NCI-H1092 treated with DMSO at 0.1 percent for 48 hours (cell line): ENCODE measurements around the gene PRKAA2.
A peak's percentile ranks its signal among the peaks of the same experiment; 100 is the strongest.

Experiments used
- DNase-seq: peaks from one replicate; lab custom pipeline; 2025; lab: John Stamatoyannopoulos, UW

The PRKAA2 gene

DNA sequence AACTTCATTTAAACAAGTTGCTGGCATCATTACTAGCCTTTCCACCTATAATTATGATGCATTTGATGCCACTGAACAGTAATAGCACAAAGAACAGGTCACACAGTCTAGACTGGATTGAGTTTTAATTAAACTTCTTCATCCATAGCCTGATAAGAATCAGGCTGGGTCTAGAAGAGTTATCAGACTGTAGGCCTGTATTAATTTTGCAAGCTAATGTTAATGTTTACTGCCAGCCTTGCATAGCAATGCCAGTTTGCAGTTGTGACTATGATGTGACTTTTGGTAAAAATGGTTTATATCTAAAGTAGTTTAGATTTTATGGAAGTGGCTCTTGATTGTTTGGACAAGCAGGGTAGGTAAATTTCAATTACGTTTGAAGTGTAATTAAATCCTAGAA is 68.0 kb downstream of the PRKAA2 start:
- no peak for DNase-seq

DNA sequence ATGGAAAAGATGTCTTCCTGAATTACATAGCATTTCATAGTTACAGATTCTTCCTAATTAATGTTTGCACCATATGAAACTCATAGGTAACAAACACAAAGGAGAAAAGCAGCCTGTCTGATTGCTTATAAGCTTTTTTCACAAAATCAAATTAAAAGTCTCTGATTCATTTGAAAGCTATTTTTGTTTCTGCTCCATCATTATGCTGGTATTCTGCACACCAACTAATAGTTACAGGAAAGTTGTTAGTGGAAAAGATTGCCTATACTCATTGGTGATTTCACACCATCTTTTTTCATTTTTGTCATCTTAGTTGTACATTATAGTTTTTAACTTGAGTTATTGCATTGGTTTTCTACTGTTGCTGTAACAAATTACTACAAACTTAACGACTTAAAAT is 70.0 kb downstream of the PRKAA2 start:
- no peak for DNase-seq

DNA sequence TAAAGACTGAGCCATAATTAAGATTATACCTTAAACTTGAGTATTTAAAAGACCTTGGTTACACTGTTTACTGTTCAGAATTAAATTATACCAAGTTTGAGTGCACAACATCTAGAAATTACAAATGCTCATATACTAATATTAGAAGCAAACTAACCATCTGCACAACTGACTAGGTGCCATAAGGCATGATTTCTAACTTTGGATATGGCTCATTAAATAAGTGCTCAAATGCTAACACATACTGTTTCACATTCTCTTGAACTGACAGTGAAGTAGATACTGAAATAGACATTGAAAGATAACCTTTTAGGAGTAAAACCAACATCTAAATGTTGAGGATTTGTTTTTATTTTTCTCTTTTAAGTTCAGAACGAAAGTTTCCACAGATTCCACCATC is 74.1 kb downstream of the PRKAA2 start:
- no peak for DNase-seq

DNA sequence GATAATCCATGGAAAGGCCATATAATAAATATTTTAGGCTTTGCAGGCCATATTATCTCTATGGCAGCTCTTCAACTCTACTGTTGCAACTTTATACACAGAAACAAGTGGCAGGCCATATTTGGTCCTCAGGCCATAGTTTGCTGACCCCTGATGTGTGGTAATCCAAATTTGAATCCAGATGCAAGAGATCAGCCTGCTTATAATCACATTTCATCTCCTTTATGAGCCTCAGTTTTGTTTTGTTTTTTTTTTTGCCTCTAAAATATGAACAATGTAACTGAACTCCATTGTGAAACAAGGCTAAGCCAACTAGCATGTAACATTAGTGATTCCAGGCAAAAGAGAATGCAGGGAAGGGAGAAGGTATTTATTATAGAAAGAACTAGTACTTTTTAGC is 81.6 kb downstream of the PRKAA2 start:
- DNase-seq: no peak

DNA sequence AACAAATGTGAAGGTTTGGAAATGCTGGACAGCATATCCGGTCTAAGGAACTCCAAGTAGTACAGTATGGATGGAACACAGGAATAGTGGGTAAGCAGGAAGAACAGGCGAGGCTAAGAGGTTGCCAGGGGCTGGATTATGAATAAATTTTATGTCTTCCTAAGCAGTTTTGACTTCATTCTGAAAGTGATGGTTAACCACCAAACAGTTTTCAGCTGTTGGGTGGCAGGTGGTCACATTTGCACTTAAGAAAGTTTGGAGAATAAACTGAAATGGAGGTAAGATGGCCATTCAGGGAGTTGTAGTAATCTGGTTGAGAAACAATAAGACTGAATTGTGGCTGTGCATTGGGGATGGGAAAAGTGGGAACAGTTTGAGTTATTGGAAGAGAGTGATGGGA is 83.8 kb downstream of the PRKAA2 start:
- DNase-seq: no peak

DNA sequence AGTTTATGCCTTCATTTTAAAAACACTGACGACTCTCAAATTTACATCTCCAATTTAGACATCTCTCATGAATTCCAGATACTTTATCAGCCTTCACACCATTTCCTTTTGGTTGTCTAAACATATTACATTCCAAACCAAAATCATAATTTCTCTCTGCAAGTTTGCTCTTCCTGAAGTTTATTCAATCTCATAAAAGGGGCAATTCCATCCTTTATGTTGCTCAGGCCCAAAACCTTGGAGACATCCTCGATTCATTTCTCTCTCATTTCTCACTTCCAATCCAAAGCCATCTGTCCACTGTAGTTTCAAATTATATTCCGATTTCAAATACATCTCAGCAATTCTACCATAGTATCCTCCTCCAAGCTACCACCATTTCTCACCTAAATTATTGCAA is 100.1 kb downstream of the PRKAA2 start:
- DNase-seq: no peak

DNA sequence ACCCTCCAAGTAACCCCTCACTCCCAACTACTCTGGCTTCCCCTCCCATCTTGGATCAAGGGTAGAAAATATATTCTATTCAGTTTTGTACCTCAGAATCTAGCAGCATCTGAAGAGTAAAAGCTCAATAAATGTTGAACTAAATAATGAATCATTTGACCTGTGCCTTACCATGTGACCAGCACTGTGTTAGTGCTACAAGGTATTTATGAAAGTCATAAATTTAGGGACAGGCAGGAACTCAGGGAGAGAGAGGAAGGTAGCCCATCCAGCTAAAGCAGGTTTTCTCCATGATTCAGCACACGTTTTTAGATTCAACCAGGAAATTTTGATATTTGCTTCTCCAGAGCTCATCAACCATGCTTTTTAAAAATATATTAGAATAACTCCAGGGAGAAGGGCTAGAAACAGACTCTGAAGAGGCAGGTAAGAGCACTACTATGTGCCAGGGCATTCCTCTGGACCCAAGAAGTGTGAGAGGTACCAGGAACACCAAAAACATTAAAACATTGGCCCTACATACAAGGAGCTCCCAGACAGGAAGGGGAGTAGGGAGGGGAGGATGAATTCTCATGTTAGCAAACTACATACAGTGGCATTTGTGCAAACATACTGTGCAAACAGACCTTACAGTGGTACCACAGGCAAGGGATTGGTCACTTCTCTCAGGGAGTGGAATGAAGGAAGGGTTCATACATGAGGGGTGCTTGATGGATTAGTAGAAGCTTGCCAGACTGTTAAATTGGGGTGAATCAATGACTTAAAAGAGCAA is 109.8 kb downstream of the PRKAA2 start:
- no peak for DNase-seq

DNA sequence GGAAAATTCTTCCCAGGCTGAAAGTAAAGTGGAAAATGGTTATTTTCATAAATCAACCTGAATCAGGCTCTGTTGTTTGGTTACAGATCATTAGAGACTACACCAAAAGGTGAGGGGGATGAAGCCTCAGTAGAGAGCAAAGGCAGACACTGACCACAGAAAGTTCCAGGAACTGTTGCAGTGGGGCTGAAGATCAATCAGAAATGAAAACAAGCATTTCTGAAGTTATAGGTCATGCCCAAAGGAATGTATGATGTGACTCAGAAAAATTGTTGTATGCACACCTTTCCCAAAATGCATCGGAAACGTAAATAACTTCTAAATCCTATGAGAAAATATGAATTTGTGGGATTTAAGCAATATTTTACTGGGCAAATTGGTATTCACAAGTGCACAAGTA is 110.8 kb downstream of the PRKAA2 start:
- no peak for DNase-seq

DNA sequence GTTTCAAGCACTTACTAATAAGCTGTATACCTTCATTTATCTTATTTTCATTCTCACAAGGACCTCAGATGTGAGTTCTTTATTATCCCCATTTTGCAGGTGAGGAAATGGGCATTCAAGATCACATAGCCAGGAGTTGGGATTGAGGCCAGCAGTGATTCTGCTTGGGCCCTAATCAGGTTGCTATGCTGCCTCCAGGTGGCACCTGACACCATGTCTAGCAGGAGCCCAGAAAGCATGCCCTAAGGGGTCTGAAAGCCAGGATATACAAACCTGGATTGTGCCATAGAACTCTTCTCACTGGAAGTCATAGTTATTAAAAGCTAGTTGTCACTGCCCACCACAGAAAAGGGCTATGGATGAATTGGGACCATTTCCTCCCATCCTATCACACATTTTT is 113.0 kb downstream of the PRKAA2 start:
- peak; percentile 6 for DNase-seq

DNA sequence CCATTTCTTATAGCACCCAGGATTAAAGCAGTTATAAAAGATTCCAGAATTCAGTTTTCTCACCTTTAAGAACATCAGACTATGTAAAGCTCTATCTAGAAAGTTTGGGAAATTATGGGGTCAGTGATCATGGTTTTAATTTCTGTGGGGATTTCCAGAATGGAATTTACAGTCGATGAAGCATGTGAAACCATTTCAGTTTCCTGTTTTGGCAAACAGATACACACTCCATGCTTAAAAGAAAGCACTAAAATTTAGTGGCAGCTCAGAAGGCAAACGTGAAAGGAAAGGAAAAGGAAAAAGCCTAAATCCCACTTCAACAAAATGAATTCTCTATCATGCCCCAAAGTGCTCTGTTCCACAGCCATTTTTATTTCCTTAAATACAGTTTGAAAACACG is 113.7 kb downstream of the PRKAA2 start:
- DNase-seq: no peak
